PFSK-1 (cell line): Measurements from ENCODE around the gene KIF13A.

Source experiments
- POLR2AphosphoS5 ChIP-seq: IDR thresholded peaks from 2 replicates; pipeline ENCODE4 v1.6.1; 2012; ENCODE audit warnings: low read depth, mild to moderate bottlenecking, control low read depth, low read length, moderate library complexity
- TAF1 ChIP-seq: IDR thresholded peaks from 2 replicates; pipeline ENCODE4 v1.6.1; 2012; ENCODE audit warnings: low read length, control low read depth, borderline replicate concordance; ENCODE audit not compliant: insufficient read depth

DNA sequence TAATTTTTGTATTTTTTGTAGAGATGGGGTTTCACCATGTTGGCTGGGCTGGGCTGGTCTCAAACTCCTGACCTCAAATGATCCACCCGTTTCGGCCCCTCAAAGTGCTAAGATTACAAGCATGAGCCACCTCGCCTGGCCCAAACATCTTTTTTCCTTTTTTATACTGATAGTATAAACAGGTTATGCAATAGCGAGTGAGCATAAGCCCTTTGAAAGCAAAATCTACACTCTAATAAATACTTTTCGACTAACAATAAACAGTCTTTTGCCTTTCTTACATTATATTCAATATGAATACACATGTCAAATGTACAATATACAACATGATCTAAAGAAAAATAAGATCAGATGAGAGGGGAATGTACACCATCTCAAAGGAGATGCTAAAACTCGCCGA lies 38.7 kb downstream of the KIF13A start:
- TF ChIP-seq TAF1 (no peak), POLR2AphosphoS5 (no peak)
